ENCODE results near the gene ZNF497. TPM values are rescaled to one million over a fixed set of nuclear protein-coding genes. Genes with fewer than 3 reads are reported as not detected.
A peak's percentile ranks its signal among the peaks of the same experiment; 100 is the strongest.

Gene ZNF497
- total RNA-seq, 4 donors from 2014 or later = 7.1 to 16.2 (median 8.1) TPM

DNA sequence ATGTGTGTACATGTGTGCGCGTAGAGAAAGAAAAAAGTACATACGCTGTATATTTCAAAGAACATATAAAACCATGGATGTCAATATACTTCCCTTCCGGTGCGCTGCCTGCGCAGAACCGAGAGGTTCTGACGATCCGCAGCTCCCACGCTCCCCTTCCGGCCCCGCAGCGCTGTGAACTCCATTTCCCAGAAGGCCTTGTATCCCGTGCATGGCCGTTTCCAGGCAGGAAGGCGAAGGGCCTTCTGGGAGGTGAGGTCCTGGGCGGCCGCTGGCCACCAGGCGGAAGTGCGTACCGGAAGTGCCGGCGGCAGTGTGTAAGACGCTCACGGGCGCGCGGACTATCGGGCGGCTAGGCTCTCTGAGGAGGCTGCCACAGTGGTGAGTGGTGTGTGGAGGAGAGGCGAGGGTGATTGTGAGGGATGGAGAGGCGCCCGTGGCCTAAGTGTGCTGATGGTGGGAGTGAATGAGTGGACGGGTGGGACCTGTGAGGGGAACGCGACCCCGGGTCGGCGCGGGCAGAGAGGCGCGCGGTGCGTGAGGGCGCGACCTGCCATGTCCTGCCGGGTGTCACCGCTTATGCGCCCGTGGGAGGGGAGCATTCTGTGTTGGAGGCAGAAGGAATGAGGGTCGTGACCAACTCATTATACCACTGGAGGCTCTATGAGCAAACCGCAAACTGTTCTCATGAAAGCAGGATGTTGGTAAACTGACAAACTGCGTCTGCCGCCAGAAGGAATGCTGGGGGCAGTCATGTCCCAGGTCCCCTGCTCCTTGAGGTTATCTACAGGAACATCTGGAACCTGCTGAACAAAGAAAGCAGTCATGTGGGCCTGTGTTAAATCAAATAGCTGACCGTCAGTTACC lies 57.3 kb downstream of the ZNF497 start, which contains the start of gene ERVK3-1:
TSS of gene ERVK3-1 (plus strand) at position 313 of the 867 bp plus-strand sequence. CDS start 6,792 bp downstream, outside the sequence.
- 1% methylated on average over 38 to 54 of the region's 55 CpGs for WGBS, 2 donors
- peak within 1 kb of the TSS; percentile 44 to 88 (median 46) for H3K4me3 ChIP-seq (replicated peaks in 1 of 3)
- TF ChIP-seq POLR2A (IDR thresholded peaks at IDR 0.05) = peak in 1 of 2 donors; percentile 86
- TF ChIP-seq, protein P1, sequence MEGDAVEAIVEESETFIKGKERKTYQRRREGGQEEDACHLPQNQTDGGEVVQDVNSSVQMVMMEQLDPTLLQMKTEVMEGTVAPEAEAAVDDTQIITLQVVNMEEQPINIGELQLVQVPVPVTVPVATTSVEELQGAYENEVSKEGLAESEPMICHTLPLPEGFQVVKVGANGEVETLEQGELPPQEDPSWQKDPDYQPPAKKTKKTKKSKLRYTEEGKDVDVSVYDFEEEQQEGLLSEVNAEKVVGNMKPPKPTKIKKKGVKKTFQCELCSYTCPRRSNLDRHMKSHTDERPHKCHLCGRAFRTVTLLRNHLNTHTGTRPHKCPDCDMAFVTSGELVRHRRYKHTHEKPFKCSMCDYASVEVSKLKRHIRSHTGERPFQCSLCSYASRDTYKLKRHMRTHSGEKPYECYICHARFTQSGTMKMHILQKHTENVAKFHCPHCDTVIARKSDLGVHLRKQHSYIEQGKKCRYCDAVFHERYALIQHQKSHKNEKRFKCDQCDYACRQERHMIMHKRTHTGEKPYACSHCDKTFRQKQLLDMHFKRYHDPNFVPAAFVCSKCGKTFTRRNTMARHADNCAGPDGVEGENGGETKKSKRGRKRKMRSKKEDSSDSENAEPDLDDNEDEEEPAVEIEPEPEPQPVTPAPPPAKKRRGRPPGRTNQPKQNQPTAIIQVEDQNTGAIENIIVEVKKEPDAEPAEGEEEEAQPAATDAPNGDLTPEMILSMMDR (IDR thresholded peaks at IDR 0.05) = peak in 4 of 6 experiments; percentile 35 to 48 (median 45)
- H3K9me3 ChIP-seq = no peaks in the 10 kb centered on the region
- peak within 1 kb of the TSS; percentile 36 to 76 (median 72) for H3K27ac ChIP-seq
- DNase-seq = peak; percentile 96 to 97
- H3K27me3 ChIP-seq = no peaks in the 10 kb centered on the region
- H3K4me1 ChIP-seq = peaks cover 5 to 13% of the 10 kb centered on the region in 2 donors
- intact Hi-C loops (cut with DNase I) = loop anchor here (10.0 kb wide), 1 partner anchor 80 kb away; the partner anchor contains the start of gene ZNF544
- peaks cover 8 to 13% of the 10 kb centered on the region in 2 donors for H3K36me3 ChIP-seq

DNA sequence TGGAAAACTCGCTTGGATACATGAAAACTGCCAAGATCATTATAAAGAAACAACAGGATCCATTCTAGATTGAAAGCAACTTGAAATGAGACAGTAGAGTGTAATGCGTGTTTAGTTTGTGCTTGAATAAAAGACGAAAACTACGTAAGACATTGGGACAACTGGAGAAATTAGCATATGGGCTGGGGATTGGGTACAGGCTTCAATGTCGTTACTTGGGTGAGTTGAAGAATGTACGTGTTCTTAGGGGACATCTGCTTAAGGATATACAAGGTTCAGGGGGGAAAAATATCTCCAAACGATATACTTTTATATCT lies 57.8 kb downstream of the ZNF497 start:
- intact Hi-C loops (cut with DNase I) = loop anchor here (10.0 kb wide), 1 partner anchor 80 kb away; the partner anchor contains the start of gene ZNF544
- H3K27me3 ChIP-seq = no peaks in the 10 kb centered on the region
- DNase-seq = no peak
- TF ChIP-seq, protein P1 (IDR thresholded peaks at IDR 0.05) = no peak
- no peak for TF ChIP-seq POLR2A (IDR thresholded peaks at IDR 0.05)
- peak overlapping the region; percentile 36 to 76 (median 54) for H3K27ac ChIP-seq
- peaks cover 9 to 15% of the 10 kb centered on the region in 2 donors for H3K36me3 ChIP-seq
- WGBS, 2 donors = 13% methylated on average over 7 of the region's 7 CpGs
- H3K9me3 ChIP-seq = no peaks in the 10 kb centered on the region
- peak overlapping the region in 1 of 3 donors; percentile 88 for H3K4me3 ChIP-seq (replicated peaks in 1 of 3)
- H3K4me1 ChIP-seq = peaks cover 5 to 13% of the 10 kb centered on the region in 2 donors

Small RNA genes within 50 kb of the gene (microRNA-seq; reads per million reads assigned to microRNA genes)
- gene MIR4754 = 1.1 reads per million
- gene MIR6806 = not detected

Small RNA genes within 50 kb of the gene (small RNA-seq; reads per million reads assigned to genes)
- gene MIR4754 (not detected), gene MIR6806 (not detected), gene RNA5SP473 (0.38 reads per million)

Other genes with a start within 250 kb of the ZNF497 start
- gene ZNF329, start 212.0 kb downstream of the ZNF497 start, total RNA-seq = 10 to 100 TPM; 15.6 to 20.6 (median 17.6) TPM
- 10 to 100 TPM; 43.0 to 75.3 (median 49.9) TPM for gene ZNF274, start 179.7 kb downstream of the ZNF497 start, total RNA-seq
- gene ZNF544, start 133.8 kb downstream of the ZNF497 start, total RNA-seq = 100 to 1,000 TPM in 1 of 4 donors, 10 to 100 TPM in 3; 64.7 to 103 (median 76.5) TPM
- 10 to 100 TPM in 3 of 4 donors, 1 to 10 TPM in 1; 9.7 to 14.7 (median 10.3) TPM for gene ZNF8, start 83.8 kb downstream of the ZNF497 start, total RNA-seq
- gene ERVK3-1, start 57.4 kb downstream of the ZNF497 start, total RNA-seq = 10 to 100 TPM; 56.3 to 87.2 (median 64.5) TPM
- gene ZSCAN22, start 35.8 kb downstream of the ZNF497 start, total RNA-seq = 1 to 10 TPM; 3.0 to 4.5 (median 4.2) TPM
- 10 to 100 TPM in 1 of 4 donors, 1 to 10 TPM in 2, under 1 TPM in 1; 0.50 to 14.9 (median 3.4) TPM for gene A1BG, start 9.3 kb downstream of the ZNF497 start, total RNA-seq
- 10 to 100 TPM in 3 of 4 donors, 1 to 10 TPM in 1; 6.3 to 16.4 (median 15.1) TPM for gene ZNF837, start 18.3 kb upstream of the ZNF497 start, total RNA-seq
- gene RPS5, start 24.5 kb upstream of the ZNF497 start, total RNA-seq = 1,000 to 10,000 TPM; 1,209 to 2,449 (median 1,340) TPM
- gene RNF225, start 32.9 kb upstream of the ZNF497 start, total RNA-seq = under 1 TPM in 1 of 4 donors, not detected in 3; 0.33 TPM
- 10 to 100 TPM; 10.1 to 31.1 (median 23.1) TPM for gene ZNF584, start 45.9 kb upstream of the ZNF497 start, total RNA-seq
- 10 to 100 TPM; 13.3 to 24.3 (median 16.2) TPM for gene ZNF132, start 77.4 kb upstream of the ZNF497 start, total RNA-seq
- gene ZNF324B, start 88.9 kb upstream of the ZNF497 start, total RNA-seq = 10 to 100 TPM; 10.6 to 16.8 (median 13.4) TPM
- gene ZNF324, start 104.3 kb upstream of the ZNF497 start, total RNA-seq = 10 to 100 TPM; 27.0 to 41.7 (median 32.2) TPM
- 10 to 100 TPM; 15.2 to 30.0 (median 25.6) TPM for gene ZNF446, start 113.6 kb upstream of the ZNF497 start, total RNA-seq
- 10 to 100 TPM; 10.6 to 22.4 (median 17.7) TPM for gene SLC27A5, start 149.2 kb upstream of the ZNF497 start, total RNA-seq
- 10 to 100 TPM in 1 of 4 donors, 1 to 10 TPM in 3; 6.9 to 17.7 (median 8.5) TPM for gene ZBTB45, start 157.1 kb upstream of the ZNF497 start, total RNA-seq
- gene TRIM28, start 181.3 kb upstream of the ZNF497 start, total RNA-seq = 100 to 1,000 TPM; 195 to 237 (median 218) TPM
- gene CHMP2A, start 192.4 kb upstream of the ZNF497 start, total RNA-seq = 100 to 1,000 TPM; 123 to 155 (median 148) TPM
- gene UBE2M, start 195.9 kb upstream of the ZNF497 start, total RNA-seq = 10 to 100 TPM; 17.2 to 28.5 (median 20.3) TPM
- gene MZF1, start 210.6 kb upstream of the ZNF497 start, total RNA-seq = 10 to 100 TPM; 55.0 to 82.7 (median 70.5) TPM

Measured in thyroid gland (tissue), 4 donors.